ENCODE results near the gene PTPRA. TPM values are rescaled to one million over a fixed set of nuclear protein-coding genes. Genes with fewer than 3 reads are reported as not detected.

PTPRA gene
- total and polyA plus RNA-seq, 10 of the 15 experiments (the other 5 are each of a cell fraction or from before 2014, with no cell fraction given), result 3.9 to 62.1 (median 34.6) TPM

DNA sequence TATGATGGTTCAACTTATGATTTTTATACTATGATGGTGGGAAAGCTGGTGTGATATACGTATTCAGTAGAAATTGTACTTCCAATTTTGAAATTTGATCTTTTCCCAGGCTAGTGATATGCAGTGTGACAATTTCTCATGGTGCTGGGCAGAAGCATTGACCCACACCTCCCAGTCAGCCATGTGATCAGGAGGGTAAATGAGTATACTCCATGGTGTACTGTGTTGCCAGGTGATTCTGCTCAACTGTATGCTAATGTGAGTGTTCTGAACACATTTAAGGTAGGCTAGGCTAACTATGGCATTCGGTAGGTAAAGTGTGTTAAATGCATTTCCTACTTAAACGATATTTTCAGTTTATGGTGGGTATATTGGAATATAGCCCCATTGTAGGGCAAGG lies 19.1 kb downstream of the PTPRA start:
- RAD21 ChIA-PET (ENCODE audit: unreplicated experiment), result no interaction called here
- DNase-seq (ENCODE audit: low read depth, low spot score) (no peak), ATAC-seq (no peak), FAIRE-seq (no peak)
- POLR2A ChIA-PET, result interaction anchor here (0.7 to 2.2 kb wide), 2 partner anchors 9 to 97 kb away, joined by 4 to 8 read pairs; no protein-coding TSS in a partner anchor
- no TSS peak for BruUV-seq (replicated peaks)
- CTCF ChIA-PET, result interaction anchor here (1.1 to 1.3 kb wide), 2 partner anchors 10 to 15 kb away, joined by 3 to 4 read pairs; no protein-coding TSS in a partner anchor
- SMC1A ChIA-PET (ENCODE audit: uncharacterized antibody, unreplicated experiment), result interaction anchor here (1.6 kb wide), 1 partner anchor 11 kb away, joined by 6 read pairs; no protein-coding TSS in a partner anchor
- Histone ChIP-seq H3K27me3 (replicated peaks in 1 of 2; ENCODE audit: control insufficient read depth in 2 of 2, insufficient read depth in 2 of 2, low read length in 1 of 2) (no peaks in the 10 kb centered on the region), H3K79me2 (ENCODE audit: control insufficient read depth, insufficient read depth, low read length) (peaks cover 49% of the 10 kb centered on the region), H3K4me3 (no peak overlapping the region), H3K4me1 (ENCODE audit: control insufficient read depth, insufficient read depth, low read length) (peaks cover 3% of the 10 kb centered on the region), H3K27ac (ENCODE audit: control insufficient read depth, insufficient read depth) (no peak overlapping the region), H3K4me2 (ENCODE audit: control insufficient read depth, insufficient read depth) (no peak overlapping the region), H2AFZ (ENCODE audit: control insufficient read depth, low read depth, low read length) (no peak overlapping the region), H3K9me3 (replicated peaks; ENCODE audit: control insufficient read depth, insufficient read depth, low read length) (peaks cover 4% of the 10 kb centered on the region), H4K20me1 (ENCODE audit: control insufficient read depth, insufficient read depth) (no peaks in the 10 kb centered on the region), H3K9ac (ENCODE audit: control insufficient read depth, insufficient read depth, low read length) (no peak overlapping the region), H3K36me3 (ENCODE audit: control insufficient read depth in 2 of 2, insufficient read depth in 2 of 2, low read length in 1 of 2) (no peaks in the 10 kb centered on the region)
- TF ChIP-seq NBN (IDR thresholded peaks at IDR 0.05) (no peak), IKZF2 (IDR thresholded peaks at IDR 0.05) (no peak), RB1 (IDR thresholded peaks at IDR 0.05; ENCODE audit: borderline replicate concordance) (no peak), ZZZ3 (IDR thresholded peaks at IDR 0.05; ENCODE audit: control insufficient read depth, insufficient read length, low read depth) (no peak), WRNIP1 (IDR thresholded peaks at IDR 0.05; ENCODE audit: borderline replicate concordance, low read depth, low read length) (no peak), MYC (IDR thresholded peaks at IDR 0.05; ENCODE audit: insufficient read depth, insufficient read length, insufficient replicate concordance, low read length, severe bottlenecking) (no peak), RAD51 (IDR thresholded peaks at IDR 0.05) (no peak)
- TF ChIP-seq, protein P1, sequence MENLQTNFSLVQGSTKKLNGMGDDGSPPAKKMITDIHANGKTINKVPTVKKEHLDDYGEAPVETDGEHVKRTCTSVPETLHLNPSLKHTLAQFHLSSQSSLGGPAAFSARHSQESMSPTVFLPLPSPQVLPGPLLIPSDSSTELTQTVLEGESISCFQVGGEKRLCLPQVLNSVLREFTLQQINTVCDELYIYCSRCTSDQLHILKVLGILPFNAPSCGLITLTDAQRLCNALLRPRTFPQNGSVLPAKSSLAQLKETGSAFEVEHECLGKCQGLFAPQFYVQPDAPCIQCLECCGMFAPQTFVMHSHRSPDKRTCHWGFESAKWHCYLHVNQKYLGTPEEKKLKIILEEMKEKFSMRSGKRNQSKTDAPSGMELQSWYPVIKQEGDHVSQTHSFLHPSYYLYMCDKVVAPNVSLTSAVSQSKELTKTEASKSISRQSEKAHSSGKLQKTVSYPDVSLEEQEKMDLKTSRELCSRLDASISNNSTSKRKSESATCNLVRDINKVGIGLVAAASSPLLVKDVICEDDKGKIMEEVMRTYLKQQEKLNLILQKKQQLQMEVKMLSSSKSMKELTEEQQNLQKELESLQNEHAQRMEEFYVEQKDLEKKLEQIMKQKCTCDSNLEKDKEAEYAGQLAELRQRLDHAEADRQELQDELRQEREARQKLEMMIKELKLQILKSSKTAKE (IDR thresholded peaks at IDR 0.05; ENCODE audit: low read depth, poor library complexity, severe bottlenecking), result no peak
- intact Hi-C loops (cut with micrococcal nuclease; ENCODE audit: unreplicated experiment) (no loop called here), in situ Hi-C loops (cut with MboI) (no loop called here)
- 98% methylated on average over 3 of the region's 3 CpGs for WGBS (ENCODE audit: insufficient coverage, insufficient replicate concordance, low lambda C conversion rate, missing lambda C conversion rate)
